Stimulated activated CD4-positive, alpha-beta T cell treated with anti-CD3 and anti-CD28 coated beads, Interleukin-4, amount 100 ng/mL, for 4 hours (primary cell): Measurements from ENCODE around the gene ENTPD1.

ENCODE experiments used
- DNase-seq, 2 experiments: peaks; one replicate each; pipeline ENCODE4 v3.0.0-alpha.2; 2020

Gene ENTPD1

GRCh38 chr10:95833042-95833610 is 77.2 kb downstream of the ENTPD1 start:
- no peak for DNase-seq

GRCh38 chr10:95834406-95834805 is 78.4 kb downstream of the ENTPD1 start:
- no peak for DNase-seq

- no peak for DNase-seq
Measured at GRCh38 chr10:95835149-95835860, 79.3 kb downstream of the ENTPD1 start.

- DNase-seq: no peak
Measured at GRCh38 chr10:95835911-95836310, 79.9 kb downstream of the ENTPD1 start.

- no peak for DNase-seq
Measured at GRCh38 chr10:95836610-95837355, 80.8 kb downstream of the ENTPD1 start.

GRCh38 chr10:95837356-95837776 is 81.4 kb downstream of the ENTPD1 start:
- DNase-seq: no peak

- DNase-seq: no peak
Measured at GRCh38 chr10:95837783-95838182, 81.8 kb downstream of the ENTPD1 start.

- DNase-seq: no peak
Measured at GRCh38 chr10:95840121-95840520, 84.2 kb downstream of the ENTPD1 start.

GRCh38 chr10:95840681-95841080 is 84.7 kb downstream of the ENTPD1 start:
- DNase-seq: no peak

GRCh38 chr10:95841661-95842498 is 85.9 kb downstream of the ENTPD1 start:
- DNase-seq: no peak

GRCh38 chr10:95845411-95845810 is 89.4 kb downstream of the ENTPD1 start:
- no peak for DNase-seq

GRCh38 chr10:95847007-95847406 is 91.0 kb downstream of the ENTPD1 start:
- no peak for DNase-seq

GRCh38 chr10:95848841-95849240 is 92.9 kb downstream of the ENTPD1 start:
- no peak for DNase-seq

GRCh38 chr10:95850791-95851190 is 94.8 kb downstream of the ENTPD1 start:
- DNase-seq: no peak

GRCh38 chr10:95860166-95860940 is 104.4 kb downstream of the ENTPD1 start:
- no peak for DNase-seq

GRCh38 chr10:95861386-95861785 is 105.4 kb downstream of the ENTPD1 start:
- no peak for DNase-seq

- DNase-seq: peak in 1 of 2 experiments; percentile 2
Measured at GRCh38 chr10:95864906-95865813, 109.2 kb downstream of the ENTPD1 start.

- no peak for DNase-seq
Measured at GRCh38 chr10:95865814-95866466, 110.0 kb downstream of the ENTPD1 start.

GRCh38 chr10:95866467-95866842 is 110.5 kb downstream of the ENTPD1 start:
- DNase-seq: no peak

- DNase-seq: no peak
Measured at GRCh38 chr10:95867866-95868265, 111.9 kb downstream of the ENTPD1 start.
